Ovary (tissue), 9 donors: ENCODE data around the gene SHROOM3. TPM values are rescaled to one million over a fixed set of nuclear protein-coding genes. Genes with fewer than 3 reads are reported as not detected.

Experiments used
- DNase-seq, 5 donors: peaks; one replicate each; pipeline ENCODE4 v3.0.0-alpha.2; 2019 to 2020
- H3K27ac ChIP-seq, 2 donors: fragments of 200-600 bp; one replicate each; pipeline versions ENCODE4 v1.5.1 to v1.8.0; 2019 to 2022
- H3K27me3 ChIP-seq: fragments of 200-600 bp; one replicate; pipeline ENCODE4 v1.8.0; 2022
- H3K36me3 ChIP-seq: fragments of 200-600 bp; sonication (generic); one replicate; pipeline ENCODE4 v1.5.1; 2019
- H3K4me1 ChIP-seq: one replicate; pipeline ENCODE4 v1.8.1; 2013; ENCODE audit warnings: mild to moderate bottlenecking, moderate library complexity; ENCODE audit not compliant: insufficient read depth
- H3K4me3 ChIP-seq: fragments of 200-600 bp; sonication (generic); one replicate; pipeline ENCODE4 v1.5.1; 2017
- H3K9me3 ChIP-seq, 2 donors: fragments of 200-600 bp in 1 of 2; sonication (generic) in 1 of 2; one replicate each; pipeline versions ENCODE4 v1.5.1 to v1.8.1; 2013 to 2019; ENCODE audit warnings: mild to moderate bottlenecking in 1 of 2, moderate library complexity in 1 of 2
- CTCF ChIP-seq, 3 donors: fragments of 450-650 bp in 2 of 3; fragments of 200-600 bp in 1 of 3; IDR thresholded peaks; one replicate each; pipeline versions ENCODE4 v1.5.1 to v1.8.0; 2016 to 2022; ENCODE audit warnings: antibody characterized with exemption in 3 of 3, mild to moderate bottlenecking in 1 of 3
- EP300 ChIP-seq: sonication (generic); formaldehyde crosslinking; IDR thresholded peaks from one replicate; pipeline ENCODE4 v1.6.1; 2017; ENCODE audit warnings: antibody characterized with exemption
- POLR2A ChIP-seq: fragments of 450-650 bp; IDR thresholded peaks from one replicate; pipeline ENCODE4 v1.6.1; 2017; ENCODE audit warnings: antibody characterized with exemption, mild to moderate bottlenecking, moderate library complexity
- WGBS, 3 donors: extraction: QIAGEN DNeasy Blood & Tissue Kit in 1 of 3; methylation state at CpG; one replicate each; pipeline versions ENCODE4 v1.1.5 to v1.1.7; 2013 to 2017; 5-methylcytosine and 5-hydroxymethylcytosine counted together
- intact Hi-C, 4 donors: fragments of 100-400 bp; cut with DNase I; formaldehyde crosslinking; loops; one replicate each; pipeline versions ENCODE4 v1.11.0 to v1.15.1; 2022 to 2023
- polyA plus RNA-seq, 2 donors: library from polyadenylated mRNA; stranded (reverse); fragments of 200-250 nt in 1 of 2; fragments of 350-450 nt in 1 of 2; fragmentation: Illumina TruSeq in 1 of 2; extraction: RNeasy Lipid Tissue Mini Kit (QIAGEN cat#74804) in 1 of 2; gene quantifications; one replicate each; pipeline ENCODE4 v1.2.3, GENCODE V29; 2013 to 2014
- total RNA-seq, 7 donors: library from RNA; depleted of rRNA in 2 of 7; stranded (reverse); fragments of >200 nt in 2 of 7; fragmentation: NEBNext Ultra II Directional in 3 of 7; extraction: Animal tissue kit (Norgen Biotek cat#: 25700) in 3 of 7; gene quantifications; one replicate each; pipeline versions ENCODE4 v1.1.0 to v1.2.4, GENCODE V29; 2016 to 2023
- donor health status: DM: no; HTN: no; CAD: no; lungs with moderate emphysema.
- donor health status: DM: no; HTN: no; CAD: no.
- donor health status: Bipolar disorder and iron deficiency.
- donor health status: DM: yes; HTN: yes; CAD: no.
- donor health status: DM: no; HTN: no; CAD: no.
- donor health status: DM: yes; HTN: yes; CAD: no.

Gene SHROOM3
- total and polyA plus RNA-seq, 9 donors: 0.80 to 70.1 (median 3.8) TPM

- no peak for DNase-seq
- no peaks in the 10 kb centered on the region for H3K27me3 ChIP-seq
- H3K4me1 ChIP-seq: no peaks in the 10 kb centered on the region
- 87 to 93% (median 89%) methylated on average over 3 of the region's 3 CpGs for WGBS, 3 donors
- H3K27ac ChIP-seq: no peak overlapping the region
- no peaks in the 10 kb centered on the region for H3K9me3 ChIP-seq
- H3K4me3 ChIP-seq: no peak overlapping the region
- H3K36me3 ChIP-seq: no peaks in the 10 kb centered on the region
- TF ChIP-seq CTCF (IDR thresholded peaks at IDR 0.05): no peak
- no peak for TF ChIP-seq POLR2A
- TF ChIP-seq EP300: no peak
- intact Hi-C loops: no loop called here
These were observed 7.8 kb downstream of the SHROOM3 start for GRCh38 chr4:76442807-76443206.

GRCh38 chr4:76443376-76443775 lies 8.3 kb downstream of the SHROOM3 start:
- H3K9me3 ChIP-seq: no peaks in the 10 kb centered on the region
- H3K27ac ChIP-seq: no peak overlapping the region
- DNase-seq: no peak
- TF ChIP-seq POLR2A: no peak
- TF ChIP-seq CTCF (IDR thresholded peaks at IDR 0.05): no peak
- no peak for TF ChIP-seq EP300
- no peaks in the 10 kb centered on the region for H3K27me3 ChIP-seq
- no peaks in the 10 kb centered on the region for H3K36me3 ChIP-seq
- no peaks in the 10 kb centered on the region for H3K4me1 ChIP-seq
- H3K4me3 ChIP-seq: no peak overlapping the region
- 45 to 57% (median 45%) methylated on average over 1 of the region's 1 CpG for WGBS, 3 donors
- intact Hi-C loops: no loop called here

- H3K4me1 ChIP-seq: no peaks in the 10 kb centered on the region
- intact Hi-C loops: no loop called here
- TF ChIP-seq CTCF (IDR thresholded peaks at IDR 0.05) (no peak), EP300 (no peak), POLR2A (no peak)
- no peak for DNase-seq
- no peaks in the 10 kb centered on the region for H3K36me3 ChIP-seq
- WGBS, 3 donors: 91 to 94% (median 92%) methylated on average over 2 of the region's 2 CpGs
- H3K27ac ChIP-seq: no peak overlapping the region
- H3K9me3 ChIP-seq: no peaks in the 10 kb centered on the region
- H3K27me3 ChIP-seq: no peaks in the 10 kb centered on the region
- no peak overlapping the region for H3K4me3 ChIP-seq
These were observed 10.9 kb downstream of the SHROOM3 start for GRCh38 chr4:76445911-76446310.

- Histone ChIP-seq H3K9me3 (no peaks in the 10 kb centered on the region), H3K4me3 (no peak overlapping the region), H3K4me1 (no peaks in the 10 kb centered on the region), H3K27me3 (no peaks in the 10 kb centered on the region), H3K36me3 (no peaks in the 10 kb centered on the region), H3K27ac (no peak overlapping the region)
- WGBS, 3 donors: 21 to 38% (median 29%) methylated on average over 1 of the region's 1 CpG
- no peak for DNase-seq
- intact Hi-C loops: no loop called here
- TF ChIP-seq EP300 (no peak), CTCF (IDR thresholded peaks at IDR 0.05) (no peak), POLR2A (no peak)
These were observed 12.4 kb downstream of the SHROOM3 start for GRCh38 chr4:76447393-76447851.
